ENCODE measurements around the gene CCDC187.

DNA sequence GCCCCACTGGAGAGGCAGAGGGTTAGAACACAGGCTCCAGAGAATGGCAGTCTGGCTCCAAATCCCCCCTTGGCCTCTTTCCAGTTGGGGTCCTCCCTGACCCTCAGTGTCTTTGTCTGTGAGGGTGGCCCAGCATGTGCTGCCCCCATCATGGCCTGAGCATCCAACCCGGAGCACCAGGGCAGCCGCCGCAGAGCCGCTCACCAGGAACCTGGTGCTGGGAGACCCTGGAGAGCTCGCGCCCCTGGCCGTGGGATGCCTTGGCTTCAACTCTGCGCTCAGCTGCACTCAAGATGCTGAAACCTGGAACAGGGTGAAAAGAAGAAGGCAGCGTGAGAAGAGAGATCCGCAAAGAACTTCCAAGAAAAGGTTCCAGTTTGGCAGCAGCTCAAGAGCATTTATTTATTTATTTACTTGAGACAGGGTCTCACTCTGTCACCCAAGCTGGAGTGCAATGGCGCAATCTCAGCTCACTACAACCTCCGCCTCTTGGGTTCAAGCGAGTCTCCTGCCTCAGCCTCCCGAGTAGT is 3.8 kb downstream of the CCDC187 start:
- TF ChIP-seq, protein P1, sequence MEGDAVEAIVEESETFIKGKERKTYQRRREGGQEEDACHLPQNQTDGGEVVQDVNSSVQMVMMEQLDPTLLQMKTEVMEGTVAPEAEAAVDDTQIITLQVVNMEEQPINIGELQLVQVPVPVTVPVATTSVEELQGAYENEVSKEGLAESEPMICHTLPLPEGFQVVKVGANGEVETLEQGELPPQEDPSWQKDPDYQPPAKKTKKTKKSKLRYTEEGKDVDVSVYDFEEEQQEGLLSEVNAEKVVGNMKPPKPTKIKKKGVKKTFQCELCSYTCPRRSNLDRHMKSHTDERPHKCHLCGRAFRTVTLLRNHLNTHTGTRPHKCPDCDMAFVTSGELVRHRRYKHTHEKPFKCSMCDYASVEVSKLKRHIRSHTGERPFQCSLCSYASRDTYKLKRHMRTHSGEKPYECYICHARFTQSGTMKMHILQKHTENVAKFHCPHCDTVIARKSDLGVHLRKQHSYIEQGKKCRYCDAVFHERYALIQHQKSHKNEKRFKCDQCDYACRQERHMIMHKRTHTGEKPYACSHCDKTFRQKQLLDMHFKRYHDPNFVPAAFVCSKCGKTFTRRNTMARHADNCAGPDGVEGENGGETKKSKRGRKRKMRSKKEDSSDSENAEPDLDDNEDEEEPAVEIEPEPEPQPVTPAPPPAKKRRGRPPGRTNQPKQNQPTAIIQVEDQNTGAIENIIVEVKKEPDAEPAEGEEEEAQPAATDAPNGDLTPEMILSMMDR (conservative IDR thresholded peaks at IDR 0.05): no peak
- TF ChIP-seq ZFX (IDR thresholded peaks at IDR 0.05): no peak
